Psoas muscle (tissue), 8 donors: Measurements from ENCODE around the gene SSBP2. TPM values are rescaled to one million over a fixed set of nuclear protein-coding genes. Genes with fewer than 3 reads are reported as not detected.

Experiments used
- ATAC-seq, 4 donors: fragments of 200-7000 bp; cut with Tn5 transposase; one replicate each; pipeline ENCODE4 v1.9.1; 2020; ENCODE audit warnings: moderate library complexity in 3 of 4, mild to moderate bottlenecking in 2 of 4
- DNase-seq, 2 donors: peaks; one replicate each; pipeline ENCODE4 v3.0.0-alpha.2; 2020
- H3K27ac ChIP-seq: fragments of 200-600 bp; one replicate; pipeline ENCODE4 v1.8.0; 2022
- H3K27me3 ChIP-seq, 3 donors: fragments of 200-600 bp in 1 of 3; one replicate each; pipeline versions ENCODE4 v1.6.1 to v1.8.0; 2013 to 2022; ENCODE audit warnings: low read length in 2 of 3, mild to moderate bottlenecking in 2 of 3, moderate library complexity in 1 of 3; ENCODE audit not compliant: insufficient read depth in 3 of 3
- H3K36me3 ChIP-seq, 2 donors: fragments of 200-600 bp in 1 of 2; one replicate each; pipeline versions ENCODE4 v1.6.1 to v1.8.0; 2013 to 2022; ENCODE audit warnings: low read depth in 1 of 2, mild to moderate bottlenecking in 1 of 2, moderate library complexity in 1 of 2; ENCODE audit not compliant: insufficient read depth in 1 of 2
- H3K4me1 ChIP-seq: fragments of 200-600 bp; one replicate; pipeline ENCODE4 v1.8.0; 2022
- H3K4me3 ChIP-seq: fragments of 200-600 bp; one replicate; pipeline ENCODE4 v1.8.0; 2022; ENCODE audit warnings: mild to moderate bottlenecking
- H3K9me3 ChIP-seq: fragments of 200-600 bp; one replicate; pipeline ENCODE4 v1.8.0; 2022
- WGBS, 3 donors: extraction: QIAGEN DNeasy Blood & Tissue Kit; methylation state at CpG; one replicate each; pipeline versions ENCODE4 v1.1.6 to v1.1.7; 2013; 5-methylcytosine and 5-hydroxymethylcytosine counted together
- intact Hi-C, 2 donors: fragments of 100-400 bp; cut with DNase I; formaldehyde crosslinking; loops; one replicate each; pipeline versions ENCODE4 v1.11.0 to v1.14.2; 2022
- polyA plus RNA-seq, 3 donors: library from polyadenylated mRNA; stranded (reverse); fragments of 200-250 nt; gene quantifications; one replicate each; pipeline ENCODE4 v1.2.3, GENCODE V29; 2013
- total RNA-seq, 4 donors: library from RNA; stranded (reverse); fragmentation: NEBNext Ultra II Directional in 2 of 4; extraction: Animal tissue kit (Norgen Biotek cat#: 25700) in 2 of 4; gene quantifications; one replicate each; pipeline versions ENCODE4 v1.2.1 to v1.2.4, GENCODE V29; 2021 to 2023
- TF ChIP-seq, protein P1 (sequence below): fragments of 200-600 bp; IDR thresholded peaks from one replicate; pipeline ENCODE4 v1.8.0; 2022; ENCODE audit warnings: antibody characterized with exemption
- donor health status: healthy with polysubstance abuse.
- donor health status: DM: no; HTN: no; CAD: no; lungs with moderate emphysema.
- donor health status: Bipolar disorder and iron deficiency.
- donor health status: healthy.
- donor health status: DM: yes; HTN: yes; CAD: no.
- donor health status: DM: no; HTN: no; CAD: no.
- donor health status: DM: no; HTN: no; CAD: no.
- donor health status: DM: yes; HTN: yes; CAD: no.

The SSBP2 gene
- total and polyA plus RNA-seq, 7 donors = 18.2 to 42.6 (median 25.3) TPM

- H3K4me3 ChIP-seq = no peak overlapping the region
- no peaks in the 10 kb centered on the region for H3K9me3 ChIP-seq
- TF ChIP-seq, protein P1, sequence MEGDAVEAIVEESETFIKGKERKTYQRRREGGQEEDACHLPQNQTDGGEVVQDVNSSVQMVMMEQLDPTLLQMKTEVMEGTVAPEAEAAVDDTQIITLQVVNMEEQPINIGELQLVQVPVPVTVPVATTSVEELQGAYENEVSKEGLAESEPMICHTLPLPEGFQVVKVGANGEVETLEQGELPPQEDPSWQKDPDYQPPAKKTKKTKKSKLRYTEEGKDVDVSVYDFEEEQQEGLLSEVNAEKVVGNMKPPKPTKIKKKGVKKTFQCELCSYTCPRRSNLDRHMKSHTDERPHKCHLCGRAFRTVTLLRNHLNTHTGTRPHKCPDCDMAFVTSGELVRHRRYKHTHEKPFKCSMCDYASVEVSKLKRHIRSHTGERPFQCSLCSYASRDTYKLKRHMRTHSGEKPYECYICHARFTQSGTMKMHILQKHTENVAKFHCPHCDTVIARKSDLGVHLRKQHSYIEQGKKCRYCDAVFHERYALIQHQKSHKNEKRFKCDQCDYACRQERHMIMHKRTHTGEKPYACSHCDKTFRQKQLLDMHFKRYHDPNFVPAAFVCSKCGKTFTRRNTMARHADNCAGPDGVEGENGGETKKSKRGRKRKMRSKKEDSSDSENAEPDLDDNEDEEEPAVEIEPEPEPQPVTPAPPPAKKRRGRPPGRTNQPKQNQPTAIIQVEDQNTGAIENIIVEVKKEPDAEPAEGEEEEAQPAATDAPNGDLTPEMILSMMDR = no peak
- H3K27ac ChIP-seq = no peak overlapping the region
- 93 to 99% (median 96%) methylated on average over 1 of the region's 1 CpG for WGBS, 3 donors
- ATAC-seq (no peak), DNase-seq (no peak)
- no peaks in the 10 kb centered on the region for H3K27me3 ChIP-seq
- intact Hi-C loops = no loop called here
- H3K36me3 ChIP-seq = no peaks in the 10 kb centered on the region
- no peaks in the 10 kb centered on the region for H3K4me1 ChIP-seq
Observed at GRCh38 chr5:81761970-81762369, 11.1 kb upstream of the SSBP2 start.

DNA sequence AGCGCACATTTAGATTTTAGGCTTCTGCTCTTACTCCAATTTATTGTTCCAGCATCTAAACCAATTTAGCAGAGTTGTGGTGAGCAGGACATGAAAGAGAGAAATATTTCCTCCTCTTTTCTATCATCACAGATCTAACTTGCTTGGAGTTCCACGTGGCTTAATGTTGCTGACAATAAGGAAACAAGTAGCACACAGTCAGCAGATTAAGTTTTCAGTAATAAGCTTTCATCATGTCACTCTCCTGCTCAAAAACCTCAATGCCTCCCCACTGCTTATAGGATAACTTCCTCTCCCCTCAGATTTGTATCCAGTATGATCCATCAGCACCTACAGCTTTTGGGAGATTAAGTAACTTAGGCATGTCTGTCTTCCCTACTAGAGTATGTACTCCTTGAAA lies 10.4 kb upstream of the SSBP2 start:
- DNase-seq (no peak), ATAC-seq (no peak)
- 61 to 67% (median 65%) methylated on average over 2 of the region's 2 CpGs for WGBS, 3 donors
- no peak overlapping the region for H3K27ac ChIP-seq
- intact Hi-C loops = no loop called here
- H3K9me3 ChIP-seq = no peaks in the 10 kb centered on the region
- H3K4me1 ChIP-seq = no peaks in the 10 kb centered on the region
- H3K27me3 ChIP-seq = no peaks in the 10 kb centered on the region
- TF ChIP-seq, protein P1 = no peak
- no peaks in the 10 kb centered on the region for H3K36me3 ChIP-seq
- no peak overlapping the region for H3K4me3 ChIP-seq

GRCh38 chr5:81760521-81760920 lies 9.6 kb upstream of the SSBP2 start:
- ATAC-seq (no peak), DNase-seq (no peak)
- Histone ChIP-seq H3K9me3 (no peaks in the 10 kb centered on the region), H3K36me3 (no peaks in the 10 kb centered on the region), H3K27ac (no peak overlapping the region), H3K27me3 (no peaks in the 10 kb centered on the region), H3K4me1 (peaks cover 6% of the 10 kb centered on the region), H3K4me3 (no peak overlapping the region)
- intact Hi-C loops = no loop called here
- WGBS, 3 donors = 56 to 77% (median 66%) methylated on average over 4 of the region's 4 CpGs
- TF ChIP-seq, protein P1 = no peak

- Histone ChIP-seq H3K9me3 (no peaks in the 10 kb centered on the region), H3K36me3 (no peaks in the 10 kb centered on the region), H3K27me3 (no peaks in the 10 kb centered on the region), H3K4me3 (no peak overlapping the region), H3K4me1 (peaks cover 15% of the 10 kb centered on the region), H3K27ac (no peak overlapping the region)
- intact Hi-C loops = loop anchor here (10.0 kb wide), 2 partner anchors 215 to 405 kb away; partner anchors contain the start of gene ATG10 (in 1 of the 2)
- no peak for ATAC-seq
- DNase-seq = no peak
- 53 to 63% (median 53%) methylated on average over 6 of the region's 6 CpGs for WGBS, 3 donors
- TF ChIP-seq, protein P1 = no peak
Observed at GRCh38 chr5:81759632-81760005, 8.7 kb upstream of the SSBP2 start.

GRCh38 chr5:81757404-81757803 lies 6.5 kb upstream of the SSBP2 start:
- Histone ChIP-seq H3K4me1 (peaks cover 31% of the 10 kb centered on the region), H3K9me3 (no peaks in the 10 kb centered on the region), H3K27ac (no peak overlapping the region), H3K36me3 (no peaks in the 10 kb centered on the region), H3K4me3 (no peak overlapping the region), H3K27me3 (no peaks in the 10 kb centered on the region)
- intact Hi-C loops = loop anchor here (10.0 kb wide), 2 partner anchors 217 to 407 kb away; partner anchors contain the start of gene ATG10 (in 1 of the 2)
- ATAC-seq (no peak), DNase-seq (no peak)
- TF ChIP-seq, protein P1 = no peak
- 82 to 88% (median 83%) methylated on average over 1 of the region's 1 CpG for WGBS, 3 donors
